CD4-positive, alpha-beta T cell (primary cell): Measurements from ENCODE around the gene MRPL20. TPM values are rescaled to one million over a fixed set of nuclear protein-coding genes. Genes with fewer than 3 reads are reported as not detected.

Experiments used
- ATAC-seq: fragments of 200-7000 bp; cut with Tn5 transposase; one replicate; pipeline ENCODE4 v1.10.0; 2022; ENCODE audit warnings: mild to moderate bottlenecking; ENCODE audit not compliant: poor library complexity
- CTCF ChIA-PET: fragments of 350-600 bp; sonication (Branson Sonifier 250); formaldehyde crosslinking; loops from one replicate; lab custom pipeline; 2021; ENCODE audit warnings: antibody characterized with exemption, inconsistent platforms; lab: Charles Lee
- POLR2A ChIA-PET: fragments of 350-600 bp; sonication (Branson Sonifier 250); formaldehyde crosslinking; loops from one replicate; lab custom pipeline; 2021; ENCODE audit warnings: antibody characterized with exemption, inconsistent platforms; lab: Charles Lee
- DNase-seq, 14 experiments: peaks; one replicate each; pipeline ENCODE4 v3.0.0-alpha.2; 2013 to 2020; ENCODE audit warnings: mixed read lengths in 2 of 14
- H3K27ac ChIP-seq, 2 donors: one replicate each; pipeline versions ENCODE4 v1.5.1 to v1.7.0; 2013; ENCODE audit warnings: low read length in 2 of 2, low read depth in 1 of 2, mild to moderate bottlenecking in 1 of 2
- H3K27me3 ChIP-seq, 2 experiments: 1 replicate in 1 of 2; 2 replicates in 1 of 2; pipeline versions ENCODE4 v1.6.1 to v1.7.0; 2013; ENCODE audit warnings: low read length in 2 of 2, control low read depth in 1 of 2, mild to moderate bottlenecking in 1 of 2, moderate library complexity in 1 of 2; ENCODE audit not compliant: insufficient read depth in 2 of 2, control insufficient read depth in 1 of 2
- H3K36me3 ChIP-seq: one replicate; pipeline ENCODE4 v1.6.1; 2013; ENCODE audit warnings: low read length, control low read depth; ENCODE audit not compliant: insufficient read depth
- H3K4me1 ChIP-seq: one replicate; pipeline ENCODE4 v1.6.1; 2013; ENCODE audit warnings: low read length, control low read depth; ENCODE audit not compliant: insufficient read depth
- H3K4me3 ChIP-seq: one replicate; pipeline ENCODE4 v1.5.1; 2013; ENCODE audit warnings: mild to moderate bottlenecking, low read length, moderate library complexity
- H3K9me3 ChIP-seq, 2 experiments: 1 replicate in 1 of 2; 2 replicates in 1 of 2; pipeline versions ENCODE4 v1.6.1 to v1.7.0; 2013; ENCODE audit warnings: low read length in 2 of 2, mild to moderate bottlenecking in 2 of 2, control low read depth in 1 of 2, moderate library complexity in 1 of 2; ENCODE audit not compliant: control insufficient read depth in 1 of 2, insufficient read depth in 1 of 2
- H3K27ac Mint-ChIP-seq: one replicate; pipeline ENCODE4 v1.8.0; 2020; ENCODE audit warnings: mixed read lengths
- H3K27me3 Mint-ChIP-seq: one replicate; pipeline ENCODE4 v1.8.0; 2021; ENCODE audit warnings: mixed read lengths
- H3K36me3 Mint-ChIP-seq: one replicate; pipeline ENCODE4 v1.8.0; 2021; ENCODE audit warnings: low read depth, mixed read lengths
- H3K4me1 Mint-ChIP-seq: one replicate; pipeline ENCODE4 v1.8.0; 2021; ENCODE audit warnings: low read depth, mixed read lengths
- H3K4me3 Mint-ChIP-seq: one replicate; pipeline ENCODE4 v1.8.0; 2020; ENCODE audit warnings: mild to moderate bottlenecking, mixed read lengths
- H3K9me3 Mint-ChIP-seq: one replicate; pipeline ENCODE4 v1.8.0; 2020; ENCODE audit warnings: mixed read lengths
- CTCF ChIP-seq: fragments of 200-600 bp; IDR thresholded peaks from one replicate; pipeline ENCODE4 v1.8.0; 2022; ENCODE audit warnings: antibody characterized with exemption, mild to moderate bottlenecking
- intact Hi-C, 2 experiments: fragments of 100-400 bp; cut with DNase I in 1 of 2; cut with micrococcal nuclease in 1 of 2; formaldehyde crosslinking; loops; one replicate each; pipeline versions ENCODE4 v1.15.1 to v1.9.0; 2023 to 2025; cut with DNase I, micrococcal nuclease
- total RNA-seq, 174 experiments: library from RNA in 2 of 174; stranded (reverse) in 2 of 174; gene quantifications; one replicate each; pipeline ENCODE4 v1.2.3 and lab custom pipeline; 2021 to 2026

MRPL20 gene
- total RNA-seq, 2 experiments from 2014 or later = 99.9 to 103 TPM

GRCh38 chr1:1367315-1367714 lies 39.8 kb downstream of the MRPL20 start:
- ChIA-PET POLR2A (no interaction called here), CTCF (no interaction called here)
- Mint-ChIP-seq H3K27me3 (no peaks in the 10 kb centered on the region), H3K4me1 (peaks cover 24% of the 10 kb centered on the region), H3K27ac (no peak overlapping the region), H3K36me3 (no peaks in the 10 kb centered on the region), H3K4me3 (no peak overlapping the region), H3K9me3 (no peaks in the 10 kb centered on the region)
- Histone ChIP-seq H3K27me3 (no peaks in the 10 kb centered on the region), H3K36me3 (no peaks in the 10 kb centered on the region), H3K9me3 (peaks cover 0 to 6% of the 10 kb centered on the region in 2 experiments), H3K4me1 (peaks cover 20% of the 10 kb centered on the region), H3K4me3 (no peak overlapping the region), H3K27ac (no peak overlapping the region)
- intact Hi-C loops = no loop called here
- no peak for ATAC-seq
- no peak for TF ChIP-seq CTCF
- DNase-seq = no peak

DNA sequence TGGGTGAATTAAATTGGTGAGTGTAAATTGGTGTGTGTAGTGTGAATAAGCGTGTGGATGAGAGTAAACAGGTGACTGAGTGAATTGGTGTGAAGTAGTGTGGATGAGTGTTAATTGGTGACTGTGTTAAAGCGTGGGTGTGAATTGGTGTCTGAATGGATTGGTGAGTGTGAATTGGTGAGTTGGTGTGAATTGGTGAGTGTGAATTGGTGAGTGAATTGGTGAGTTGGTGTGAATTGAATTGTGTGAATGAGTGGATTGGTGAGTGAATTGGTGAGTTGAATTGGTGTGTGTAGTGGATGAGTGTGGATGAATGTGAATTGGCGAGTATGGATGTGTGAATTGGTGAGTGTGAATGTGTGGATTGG lies 40.4 kb downstream of the MRPL20 start:
- TF ChIP-seq CTCF = no peak
- H3K4me1 ChIP-seq = peaks cover 13% of the 10 kb centered on the region
- no peak overlapping the region for H3K27ac Mint-ChIP-seq
- H3K9me3 Mint-ChIP-seq = no peaks in the 10 kb centered on the region
- H3K36me3 ChIP-seq = no peaks in the 10 kb centered on the region
- H3K27me3 ChIP-seq = no peaks in the 10 kb centered on the region
- H3K36me3 Mint-ChIP-seq = no peaks in the 10 kb centered on the region
- H3K9me3 ChIP-seq = peaks cover 0 to 6% of the 10 kb centered on the region in 2 experiments
- H3K4me3 Mint-ChIP-seq = no peak overlapping the region
- H3K4me1 Mint-ChIP-seq = peaks cover 20% of the 10 kb centered on the region
- H3K4me3 ChIP-seq = no peak overlapping the region
- intact Hi-C loops = no loop called here
- H3K27ac ChIP-seq = no peak overlapping the region
- no peak for DNase-seq
- ChIA-PET POLR2A (no interaction called here), CTCF (no interaction called here)
- H3K27me3 Mint-ChIP-seq = no peaks in the 10 kb centered on the region
- no peak for ATAC-seq

GRCh38 chr1:1365875-1366698 lies 41.0 kb downstream of the MRPL20 start:
- DNase-seq (no peak), ATAC-seq (no peak)
- Histone ChIP-seq H3K9me3 (peaks cover 0 to 6% of the 10 kb centered on the region in 2 experiments), H3K4me1 (peaks cover 7% of the 10 kb centered on the region), H3K36me3 (no peaks in the 10 kb centered on the region), H3K27me3 (no peaks in the 10 kb centered on the region), H3K27ac (no peak overlapping the region), H3K4me3 (no peak overlapping the region)
- H3K4me1 Mint-ChIP-seq = peaks cover 14% of the 10 kb centered on the region
- no peak for TF ChIP-seq CTCF
- no peaks in the 10 kb centered on the region for H3K36me3 Mint-ChIP-seq
- intact Hi-C loops = no loop called here
- POLR2A ChIA-PET = interaction anchor here (0.9 kb wide), 1 partner anchor 12 kb away, joined by 3 read pairs; no protein-coding TSS in a partner anchor
- no peak overlapping the region for H3K27ac Mint-ChIP-seq
- H3K4me3 Mint-ChIP-seq = no peak overlapping the region
- H3K27me3 Mint-ChIP-seq = peaks cover 1% of the 10 kb centered on the region
- CTCF ChIA-PET = no interaction called here
- H3K9me3 Mint-ChIP-seq = no peaks in the 10 kb centered on the region
